MCF 10A (cell line): ENCODE data around the gene TLL2. TPM values are rescaled to one million over a fixed set of nuclear protein-coding genes. Genes with fewer than 3 reads are reported as not detected.

Experiments used
- BruUV-seq: library from RNA; stranded (reverse); fragments of 400-500 nt; replicated peaks from 2 replicates; lab custom pipeline; 2021; lab: Mats Ljungman, UMichigan
- CTCF ChIA-PET: fragments of 300-600 bp; sonication (Branson Sonifier 250); formaldehyde crosslinking; extraction: SDS; loops from one replicate; lab custom pipeline; 2021; ENCODE audit warnings: antibody characterized with exemption, inconsistent platforms; lab: Yijun Ruan, JAX
- POLR2A ChIA-PET: fragments of 300-600, 350-650 bp; sonication (Branson Sonifier 250); formaldehyde crosslinking; extraction: SDS; loops from one replicate; lab custom pipeline; 2020; ENCODE audit warnings: antibody characterized with exemption, inconsistent platforms; lab: Yijun Ruan, JAX
- DNase-seq: peaks from one replicate; pipeline ENCODE4 v3.0.0-alpha.2; 2018; ENCODE audit not compliant: unreplicated experiment
- H3K27ac Mint-ChIP-seq: one replicate; pipeline ENCODE4 v1.8.0; 2022; ENCODE audit warnings: mild to moderate bottlenecking, low read depth, mixed read lengths; ENCODE audit not compliant: unreplicated experiment
- H3K27me3 Mint-ChIP-seq: one replicate; pipeline ENCODE4 v1.8.0; 2022; ENCODE audit warnings: mixed read lengths; ENCODE audit not compliant: insufficient read depth, unreplicated experiment
- H3K36me3 Mint-ChIP-seq: one replicate; pipeline ENCODE4 v1.8.0; 2022; ENCODE audit warnings: mild to moderate bottlenecking, moderate library complexity, mixed read lengths; ENCODE audit not compliant: insufficient read depth, unreplicated experiment
- H3K4me1 Mint-ChIP-seq: one replicate; pipeline ENCODE4 v1.8.0; 2022; ENCODE audit warnings: mixed read lengths; ENCODE audit not compliant: insufficient read depth, unreplicated experiment
- H3K4me3 Mint-ChIP-seq: one replicate; pipeline ENCODE4 v1.8.0; 2022; ENCODE audit warnings: mild to moderate bottlenecking, moderate library complexity, mixed read lengths; ENCODE audit not compliant: unreplicated experiment
- H3K9me3 Mint-ChIP-seq: one replicate; pipeline ENCODE4 v1.8.0; 2022; ENCODE audit warnings: mixed read lengths; ENCODE audit not compliant: unreplicated experiment
- CTCF ChIP-seq: fragments of 200-600 bp; IDR thresholded peaks from one replicate; pipeline ENCODE4 v1.8.0; 2022; ENCODE audit warnings: antibody characterized with exemption, mild to moderate bottlenecking; ENCODE audit not compliant: unreplicated experiment
- intact Hi-C: fragments of 100-400 bp; cut with micrococcal nuclease; formaldehyde crosslinking; loops from 2 replicates; pipeline ENCODE4 v1.14.1; 2022
- total RNA-seq: library from RNA; stranded (reverse); gene quantifications from 2 replicates; pipeline ENCODE4 v1.2.3, GENCODE V29; 2022

TLL2 gene
- total RNA-seq, 1 experiment from 2014 or later: not detected

- no peaks in the 10 kb centered on the region for H3K9me3 Mint-ChIP-seq
- H3K27me3 Mint-ChIP-seq: no peaks in the 10 kb centered on the region
- no TSS peak for BruUV-seq
- POLR2A ChIA-PET: interaction anchor here (0.7 to 1.6 kb wide), 3 partner anchors 9 to 15 kb away, joined by 3 to 4 read pairs (median 3); no protein-coding TSS in a partner anchor
- TF ChIP-seq CTCF: peak; percentile 55
- no peak overlapping the region for H3K27ac Mint-ChIP-seq
- H3K4me3 Mint-ChIP-seq: no peak overlapping the region
- peaks cover 7% of the 10 kb centered on the region for H3K36me3 Mint-ChIP-seq
- intact Hi-C loops: loop anchor here (1.0 to 5.0 kb wide), 3 partner anchors 115 to 231 kb away; no protein-coding TSS in a partner anchor
- peaks cover 8% of the 10 kb centered on the region for H3K4me1 Mint-ChIP-seq
- peak; percentile 78 for DNase-seq
- CTCF ChIA-PET: interaction anchor here (0.6 to 6.6 kb wide), 27 partner anchors 9 to 724 kb away, joined by 3 to 73 read pairs (median 3); no protein-coding TSS in a partner anchor
Measured at GRCh38 chr10:96511044-96511945, 2.4 kb downstream of the TLL2 start.

GRCh38 chr10:96509017-96509641, 4.6 kb downstream of the TLL2 start:
- intact Hi-C loops: no loop called here
- Mint-ChIP-seq H3K9me3 (no peaks in the 10 kb centered on the region), H3K4me1 (peaks cover 3% of the 10 kb centered on the region), H3K27ac (no peak overlapping the region), H3K36me3 (peaks cover 2% of the 10 kb centered on the region), H3K4me3 (no peak overlapping the region), H3K27me3 (no peaks in the 10 kb centered on the region)
- BruUV-seq: no TSS peak
- POLR2A ChIA-PET: interaction anchor here (0.8 kb wide), 1 partner anchor 126 kb away, joined by 3 read pairs; no protein-coding TSS in a partner anchor
- CTCF ChIA-PET: interaction anchor here (0.5 to 6.6 kb wide), 8 partner anchors 19 to 1028 kb away, joined by 3 to 73 read pairs (median 16); no protein-coding TSS in a partner anchor
- no peak for TF ChIP-seq CTCF
- no peak for DNase-seq

GRCh38 chr10:96507044-96507443, 6.7 kb downstream of the TLL2 start:
- no peak for TF ChIP-seq CTCF
- Mint-ChIP-seq H3K27me3 (no peaks in the 10 kb centered on the region), H3K4me1 (peaks cover 8% of the 10 kb centered on the region), H3K27ac (no peak overlapping the region), H3K9me3 (no peaks in the 10 kb centered on the region), H3K36me3 (no peaks in the 10 kb centered on the region), H3K4me3 (no peak overlapping the region)
- CTCF ChIA-PET: interaction anchor here (0.9 to 6.6 kb wide), 2 partner anchors 111 to 132 kb away, joined by 3 to 73 read pairs; no protein-coding TSS in a partner anchor
- DNase-seq: no peak
- POLR2A ChIA-PET: no interaction called here
- BruUV-seq: no TSS peak
- intact Hi-C loops: no loop called here
